GM18519 (cell line): ENCODE data around the gene PAXX.
"Not testable (repeated sequence)": the region's sequence is repeated elsewhere in the genome, so short reads cannot be mapped to it uniquely, and the experiment has no call there.

ENCODE experiments used
- ATAC-seq: cut with Tn5 transposase; IDR thresholded peaks from one replicate; pipeline ENCODE4 v1.9.1; 2021; ENCODE audit warnings: mild to moderate bottlenecking, moderate library complexity; ENCODE audit not compliant: unreplicated experiment, low FRiP score

The PAXX gene

GRCh38 chr9:137029058-137029936, 37.1 kb downstream of the PAXX start:
- no peak for ATAC-seq

GRCh38 chr9:137030006-137030405, 37.8 kb downstream of the PAXX start:
- ATAC-seq, result no peak

- no peak for ATAC-seq
These were observed 38.6 kb downstream of the PAXX start for GRCh38 chr9:137030538-137031527.

- no peak for ATAC-seq
These were observed 39.9 kb downstream of the PAXX start, which contains the start of gene FUT7 for GRCh38 chr9:137031904-137032640. Gene FUT7 (minus strand): TSS chr9:137032088. CDS start chr9:137031991, 97 bp downstream.

- ATAC-seq, result no peak
These were observed 40.6 kb downstream of the PAXX start for GRCh38 chr9:137032858-137033257.

- not testable (repeated sequence) for ATAC-seq
These were observed 41.3 kb downstream of the PAXX start for GRCh38 chr9:137033481-137033880.

GRCh38 chr9:137034039-137034708, 42.0 kb downstream of the PAXX start:
- no peak for ATAC-seq

GRCh38 chr9:137034709-137035506, 42.7 kb downstream of the PAXX start:
- ATAC-seq, result no peak

- ATAC-seq, result no peak
These were observed 43.2 kb downstream of the PAXX start for GRCh38 chr9:137035507-137035834.

- ATAC-seq, result no peak
These were observed 43.7 kb downstream of the PAXX start for GRCh38 chr9:137035937-137036336.

- ATAC-seq, result no peak
These were observed 44.8 kb downstream of the PAXX start for GRCh38 chr9:137037035-137037434.

GRCh38 chr9:137037483-137037882, 45.3 kb downstream of the PAXX start:
- no peak for ATAC-seq

- ATAC-seq, result no peak
These were observed 46.7 kb downstream of the PAXX start for GRCh38 chr9:137038916-137039315.

- ATAC-seq, result no peak
These were observed 47.6 kb downstream of the PAXX start for GRCh38 chr9:137039611-137040366.

GRCh38 chr9:137040568-137040967, 48.3 kb downstream of the PAXX start:
- no peak for ATAC-seq

GRCh38 chr9:137041124-137041523, 48.9 kb downstream of the PAXX start:
- no peak for ATAC-seq

GRCh38 chr9:137042751-137043727, 50.8 kb downstream of the PAXX start:
- no peak for ATAC-seq
